Stimulated activated CD8-positive, alpha-beta memory T cell treated with anti-CD3 and anti-CD28 coated beads, Interleukin-7, amount 100 ng/mL, for 4 hours (primary cell): Measurements from ENCODE around the gene ZC3H12C.
"Not testable (repeated sequence)": the region's sequence is repeated elsewhere in the genome, so short reads cannot be mapped to it uniquely, and the experiment has no call there.

Source experiments
- DNase-seq, 2 donors: peaks; one replicate each; pipeline ENCODE4 v3.0.0-alpha.2; 2020; ENCODE audit warnings: low read depth in 2 of 2

Gene ZC3H12C

DNA sequence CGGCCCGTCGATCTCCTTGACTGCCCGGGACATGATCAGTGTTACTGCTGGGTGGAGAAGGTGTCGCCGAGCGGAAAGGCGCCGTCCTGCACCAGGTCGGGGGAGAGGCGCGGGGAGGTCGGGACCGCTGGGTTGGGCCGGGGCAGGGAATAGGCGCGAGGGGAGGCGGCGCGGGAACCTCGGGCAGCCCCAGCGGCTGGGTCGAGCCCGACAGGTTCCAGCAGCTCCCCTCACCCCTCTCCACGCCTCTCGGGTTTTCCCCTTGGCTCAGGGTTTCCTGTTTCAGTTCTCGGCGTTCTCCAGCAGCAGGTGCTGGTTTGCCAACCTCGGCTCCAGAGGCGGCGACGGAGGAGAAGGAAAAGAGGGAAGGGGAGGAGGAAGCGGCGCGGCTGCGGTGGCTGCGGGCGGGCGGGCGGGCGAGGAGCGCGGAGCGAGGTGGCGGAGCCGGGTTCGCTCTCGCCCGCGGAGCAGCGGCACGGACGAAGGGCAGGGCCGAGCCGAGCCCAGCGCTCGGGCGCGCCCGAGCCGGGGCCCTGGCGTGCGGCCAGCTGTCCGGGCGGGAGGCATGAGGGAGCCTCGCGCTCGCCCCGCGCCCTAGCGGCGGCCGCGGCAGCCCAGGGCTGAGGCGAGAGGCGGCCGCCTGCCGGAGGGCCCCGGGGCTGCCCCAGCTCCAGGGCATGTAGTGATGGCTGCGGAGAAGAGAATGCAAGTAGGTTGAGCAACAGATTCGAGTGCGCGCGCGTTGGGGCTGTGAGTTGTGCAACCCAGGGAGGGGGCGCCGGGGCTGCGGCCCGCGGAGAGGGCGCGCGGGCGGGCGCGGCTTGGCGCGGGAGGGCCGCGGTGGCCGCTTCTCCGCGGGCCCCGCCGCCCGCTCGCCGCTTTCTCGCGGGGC, at the start of gene ZC3H12C:
Gene ZC3H12C (plus strand): TSS at position 878 of the 892 bp plus-strand sequence. CDS start 20 bp downstream, outside the sequence.
- no peak for DNase-seq

GRCh38 chr11:110044226-110044968, 48.8 kb upstream of the ZC3H12C start:
- DNase-seq: no peak

GRCh38 chr11:110046775-110047380, 46.3 kb upstream of the ZC3H12C start:
- no peak for DNase-seq

DNA sequence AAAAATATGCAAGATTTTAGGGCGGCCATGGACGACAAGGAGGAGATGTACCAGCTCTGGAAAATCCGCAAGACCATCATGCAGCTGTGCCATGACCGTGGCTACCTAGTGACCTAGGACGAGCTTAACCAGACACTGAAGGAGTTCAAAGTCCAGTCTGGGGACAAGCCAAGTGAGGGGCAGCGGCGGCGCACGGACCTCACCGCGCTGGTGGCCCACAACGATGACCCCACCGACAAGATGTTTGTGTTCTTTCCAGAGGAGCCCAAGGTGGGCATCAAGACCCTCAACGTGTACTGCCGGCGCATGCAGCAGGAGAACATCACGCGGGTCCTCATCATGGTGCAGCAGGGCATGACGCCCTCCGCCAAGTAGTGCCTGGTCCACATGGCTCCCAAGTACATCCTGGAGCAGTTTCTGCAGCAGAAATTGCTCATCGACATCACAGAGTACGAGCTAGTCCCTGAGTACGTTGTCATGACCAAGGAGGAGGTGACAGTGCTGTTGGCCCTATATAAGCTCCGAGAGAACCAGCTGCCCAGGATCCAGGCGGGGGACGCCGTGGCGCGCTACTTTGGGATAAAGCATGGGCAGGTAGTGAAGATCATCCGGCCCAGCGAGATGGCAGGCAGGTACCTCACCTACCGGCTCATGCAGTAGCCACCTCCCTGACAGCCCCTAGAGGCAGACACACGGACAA, 43.5 kb upstream of the ZC3H12C start:
- no peak for DNase-seq

- no peak for DNase-seq
These were observed 43.0 kb upstream of the ZC3H12C start for GRCh38 chr11:110050201-110050506.

DNA sequence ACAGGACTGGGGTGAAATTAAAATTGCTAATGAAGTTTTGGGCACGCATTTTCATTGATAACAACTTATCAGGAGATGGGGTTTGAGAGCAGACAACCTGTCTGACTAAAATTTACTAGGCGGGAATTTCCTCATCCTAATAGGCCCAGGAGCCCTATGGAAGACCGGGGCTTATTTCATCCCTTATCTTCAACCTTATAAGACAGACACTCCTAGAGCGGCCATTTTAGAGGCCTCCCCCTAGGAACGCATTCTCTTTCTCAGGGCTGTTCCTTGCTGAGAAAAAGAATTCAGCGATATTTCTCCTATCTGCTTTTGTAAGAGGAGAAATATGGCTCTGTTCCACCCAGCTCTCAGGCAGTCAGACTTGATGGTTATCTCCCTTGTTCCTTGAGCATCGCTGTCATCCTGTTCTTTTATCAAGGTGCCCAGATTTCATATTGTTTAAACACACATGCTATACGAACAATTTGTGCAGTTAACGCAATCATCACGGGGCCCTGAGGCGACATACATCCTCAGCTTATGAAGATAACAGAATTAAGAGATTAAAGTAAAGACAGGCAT, 39.3 kb upstream of the ZC3H12C start:
- DNase-seq: no peak

GRCh38 chr11:110056956-110057355, 36.2 kb upstream of the ZC3H12C start:
- no peak for DNase-seq

DNA sequence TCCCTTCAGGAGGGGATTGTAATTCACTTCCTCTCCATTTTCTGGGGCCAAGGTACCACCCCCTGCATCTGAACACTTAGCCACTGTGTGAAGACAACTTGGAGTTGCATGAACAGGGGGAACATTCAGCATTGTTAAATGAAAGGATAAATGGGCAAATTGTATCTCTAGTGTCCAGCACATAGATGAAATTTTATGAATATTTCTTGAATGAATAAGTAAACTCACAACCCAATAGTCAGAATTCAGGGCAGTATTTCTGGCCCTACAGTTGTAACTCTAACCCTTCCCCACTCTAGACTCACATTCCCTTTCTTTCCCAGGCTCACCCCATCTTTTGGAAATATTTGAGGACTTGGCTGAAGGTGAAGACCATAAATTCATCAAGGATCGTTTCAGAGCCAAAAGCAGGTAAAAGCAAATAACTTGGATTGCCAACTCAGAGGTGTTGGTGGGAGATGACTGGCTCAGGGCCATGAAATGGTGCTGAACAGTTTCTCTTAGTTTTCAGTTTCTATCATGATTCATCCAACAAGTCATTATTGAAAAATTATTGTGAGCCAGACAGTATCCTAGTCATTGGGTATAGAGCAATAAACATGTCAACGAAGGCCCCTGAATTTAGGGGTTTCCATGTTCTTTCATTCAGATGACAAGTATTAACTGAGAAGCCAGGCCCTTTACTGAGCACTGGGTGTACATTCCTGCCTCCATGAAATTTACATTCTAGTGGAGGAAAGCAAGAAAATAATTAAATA, 33.3 kb upstream of the ZC3H12C start:
- DNase-seq: no peak

DNA sequence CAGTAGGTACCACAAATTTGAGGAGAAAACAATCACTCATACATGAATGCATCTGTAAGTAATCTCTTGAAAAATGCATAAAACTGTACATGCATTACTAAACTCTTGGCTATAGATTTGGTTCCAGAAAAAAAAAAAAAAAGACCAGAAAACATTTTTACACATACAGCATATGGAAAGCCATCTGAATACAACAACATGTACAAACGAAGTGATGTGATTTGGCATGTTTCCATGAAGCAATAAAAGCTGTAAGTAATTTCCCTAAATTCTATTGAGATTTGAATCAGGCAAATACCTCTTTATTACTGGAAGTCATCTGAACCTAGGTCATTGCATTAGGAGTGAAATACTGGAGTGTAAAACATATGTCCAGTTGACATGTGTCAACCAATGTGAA, 31.9 kb upstream of the ZC3H12C start:
- no peak for DNase-seq

- DNase-seq: no peak
These were observed 30.9 kb upstream of the ZC3H12C start for GRCh38 chr11:110062247-110062646.

GRCh38 chr11:110065189-110065588, 28.0 kb upstream of the ZC3H12C start:
- no peak for DNase-seq

GRCh38 chr11:110068001-110068400, 25.2 kb upstream of the ZC3H12C start:
- not testable (repeated sequence) for DNase-seq

GRCh38 chr11:110069158-110069737, 23.9 kb upstream of the ZC3H12C start:
- DNase-seq: no peak

GRCh38 chr11:110070176-110070575, 23.0 kb upstream of the ZC3H12C start:
- no peak for DNase-seq

DNA sequence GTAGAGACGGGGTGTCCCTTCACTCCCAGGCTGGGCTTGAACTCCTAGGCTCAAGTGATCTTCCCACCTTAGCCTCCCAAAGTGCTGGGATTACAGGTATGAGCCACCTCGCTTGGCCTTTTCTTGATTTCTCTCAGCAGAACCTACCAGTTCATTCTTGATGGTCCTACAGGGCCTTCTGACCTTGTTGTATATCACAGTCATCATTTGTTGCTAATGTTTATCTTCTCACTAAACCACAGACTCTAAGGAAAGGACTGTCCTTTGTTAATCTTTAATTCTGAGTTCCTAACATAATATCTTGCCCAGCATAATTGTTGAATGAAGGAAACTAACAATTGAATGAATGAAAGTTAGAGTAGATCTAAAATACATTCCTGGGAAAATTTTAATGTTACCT, 22.0 kb upstream of the ZC3H12C start:
- DNase-seq: no peak

GRCh38 chr11:110072930-110073329, 20.3 kb upstream of the ZC3H12C start:
- DNase-seq: no peak

GRCh38 chr11:110074499-110074898, 18.7 kb upstream of the ZC3H12C start:
- DNase-seq: no peak

- no peak for DNase-seq
These were observed 17.9 kb upstream of the ZC3H12C start for GRCh38 chr11:110075105-110075846.

- no peak for DNase-seq
These were observed 17.4 kb upstream of the ZC3H12C start for GRCh38 chr11:110075847-110076208.

GRCh38 chr11:110076371-110076965, 16.7 kb upstream of the ZC3H12C start:
- DNase-seq: no peak
